A673 (cell line): ENCODE measurements around the gene TLR5. TPM values are rescaled to one million over a fixed set of nuclear protein-coding genes. Genes with fewer than 3 reads are reported as not detected.

ENCODE experiments used
- BruUV-seq: library from RNA; stranded (reverse); fragments of 400-500 nt; replicated peaks from 2 replicates; lab custom pipeline; 2021; lab: Mats Ljungman, UMichigan
- CTCF ChIA-PET: fragments of 300-600 bp; sonication (Branson Sonifier 250); formaldehyde crosslinking; loops from one replicate; lab custom pipeline; 2022; ENCODE audit warnings: antibody characterized with exemption; lab: Charles Lee
- POLR2A ChIA-PET: fragments of 300-600 bp; sonication (Branson Sonifier 250); formaldehyde crosslinking; loops from one replicate; lab custom pipeline; 2022; ENCODE audit warnings: antibody characterized with exemption; ENCODE audit not compliant: low non-redundant PET; lab: Charles Lee
- DNase-seq: peaks from one replicate; pipeline ENCODE4 v3.0.0-alpha.2; 2015; ENCODE audit warnings: low spot score
- H3K27ac ChIP-seq: fragments of 200-600 bp; sonication (generic); 2 replicates; pipeline ENCODE4 v1.5.1; 2016; ENCODE audit warnings: mixed run types, low read depth, mild to moderate bottlenecking, mixed read lengths, antibody characterized with exemption, low read length; ENCODE audit not compliant: poor library complexity, severe bottlenecking
- H3K27me3 ChIP-seq: fragments of 200-600 bp; sonication (generic); replicated peaks from 2 replicates; pipeline ENCODE4 v1.6.1; 2017; ENCODE audit warnings: mixed run types, low read depth, mild to moderate bottlenecking, mixed read lengths, antibody characterized with exemption, low read length; ENCODE audit not compliant: insufficient read depth, poor library complexity
- H3K36me3 ChIP-seq: fragments of 200-600 bp; sonication (generic); 2 replicates; pipeline ENCODE4 v1.6.1; 2016; ENCODE audit warnings: mixed run types, mild to moderate bottlenecking, mixed read lengths, antibody characterized with exemption, low read length; ENCODE audit not compliant: insufficient read depth, poor library complexity, severe bottlenecking
- H3K4me1 ChIP-seq: fragments of 200-600 bp; sonication (generic); 2 replicates; pipeline ENCODE4 v1.6.1; 2017; ENCODE audit warnings: mixed run types, mild to moderate bottlenecking, mixed read lengths, antibody characterized with exemption, low read length; ENCODE audit not compliant: insufficient read depth, poor library complexity, severe bottlenecking
- H3K4me3 ChIP-seq: fragments of 200-600 bp; sonication (generic); 2 replicates; pipeline ENCODE4 v1.5.1; 2016; ENCODE audit warnings: low read depth, mixed run types, mild to moderate bottlenecking, mixed read lengths, low read length; ENCODE audit not compliant: poor library complexity, severe bottlenecking
- H3K9me3 ChIP-seq: fragments of 200-600 bp; sonication (generic); 2 replicates; pipeline ENCODE4 v1.6.1; 2016; ENCODE audit warnings: mixed run types, low read depth, mild to moderate bottlenecking, mixed read lengths, antibody characterized with exemption, low read length; ENCODE audit not compliant: poor library complexity, severe bottlenecking
- EZH2 ChIP-seq: fragments of 200-600 bp; sonication (generic); IDR thresholded peaks from 2 replicates; pipeline ENCODE4 v1.6.1; 2017; ENCODE audit warnings: borderline replicate concordance, low read depth, mild to moderate bottlenecking, mixed read lengths, antibody characterized with exemption, low read length; ENCODE audit not compliant: poor library complexity, severe bottlenecking
- intact Hi-C: fragments of 100-400 bp; cut with micrococcal nuclease; formaldehyde crosslinking; loops from one replicate; pipeline ENCODE4 v1.10.0; 2022; ENCODE audit not compliant: unreplicated experiment
- total RNA-seq: library from RNA; stranded (reverse); gene quantifications from 2 replicates; pipeline ENCODE4 v1.2.3, GENCODE V29; 2021
- TF ChIP-seq, protein P1 (sequence below): fragments of 300-800, 200-600 bp; sonication (generic); conservative IDR thresholded peaks from 2 replicates; pipeline ENCODE4 v1.5.1; 2017; ENCODE audit warnings: low read depth, mild to moderate bottlenecking, antibody characterized with exemption, low read length, moderate library complexity, mixed read lengths

The TLR5 gene
- total RNA-seq, 1 experiment from 2014 or later, result 0.95 TPM

DNA sequence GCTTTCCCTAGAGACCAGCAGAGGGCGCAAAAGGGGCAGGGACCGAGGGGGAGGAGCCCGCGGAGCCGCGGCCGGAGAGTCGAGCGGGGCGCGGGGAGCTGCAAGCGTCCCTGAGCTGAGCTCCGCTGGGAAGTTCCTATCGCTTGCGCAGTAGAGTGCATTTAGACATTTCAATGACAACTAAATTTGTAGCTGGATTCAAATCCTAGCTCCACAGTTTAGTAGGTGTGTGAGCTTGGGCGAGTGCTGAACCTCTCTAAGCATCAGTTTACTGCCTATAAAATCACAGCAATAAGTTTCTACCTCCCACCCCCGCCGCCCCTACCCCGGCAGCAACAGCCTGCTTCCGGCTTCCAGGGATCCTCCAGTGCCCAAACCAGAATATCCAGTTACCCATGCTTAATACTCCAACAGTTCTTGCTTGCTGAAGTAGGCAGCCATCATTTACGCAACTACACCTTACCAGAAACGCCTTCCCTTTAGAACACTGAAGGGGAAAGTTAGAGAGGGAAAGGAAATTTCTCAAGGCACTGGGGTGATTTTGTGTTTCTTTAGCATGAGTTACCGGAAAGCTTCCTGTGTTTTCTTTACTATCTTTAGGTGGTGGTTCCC lies 9.1 kb downstream of the TLR5 start:
- intact Hi-C loops, result loop anchor here (1.0 to 10.0 kb wide), 4 partner anchors 113 to 669 kb away; partner anchors contain the start of gene SUSD4
- peak; percentile 91 for DNase-seq
- CTCF ChIA-PET, result interaction anchor here (0.7 to 2.1 kb wide), 14 partner anchors 9 to 552 kb away, joined by 3 to 16 read pairs (median 4); partner anchors contain the start of genes SUSD4 and TLR5
- POLR2A ChIA-PET, result no interaction called here
- Histone ChIP-seq H3K9me3 (no peaks in the 10 kb centered on the region), H3K36me3 (no peaks in the 10 kb centered on the region), H3K27me3 (no peaks in the 10 kb centered on the region), H3K4me3 (peak overlapping the region; percentile 40), H3K27ac (no peak overlapping the region), H3K4me1 (peaks cover 19% of the 10 kb centered on the region)
- no TSS peak for BruUV-seq
- TF ChIP-seq EZH2, result no peak
- TF ChIP-seq, protein P1, sequence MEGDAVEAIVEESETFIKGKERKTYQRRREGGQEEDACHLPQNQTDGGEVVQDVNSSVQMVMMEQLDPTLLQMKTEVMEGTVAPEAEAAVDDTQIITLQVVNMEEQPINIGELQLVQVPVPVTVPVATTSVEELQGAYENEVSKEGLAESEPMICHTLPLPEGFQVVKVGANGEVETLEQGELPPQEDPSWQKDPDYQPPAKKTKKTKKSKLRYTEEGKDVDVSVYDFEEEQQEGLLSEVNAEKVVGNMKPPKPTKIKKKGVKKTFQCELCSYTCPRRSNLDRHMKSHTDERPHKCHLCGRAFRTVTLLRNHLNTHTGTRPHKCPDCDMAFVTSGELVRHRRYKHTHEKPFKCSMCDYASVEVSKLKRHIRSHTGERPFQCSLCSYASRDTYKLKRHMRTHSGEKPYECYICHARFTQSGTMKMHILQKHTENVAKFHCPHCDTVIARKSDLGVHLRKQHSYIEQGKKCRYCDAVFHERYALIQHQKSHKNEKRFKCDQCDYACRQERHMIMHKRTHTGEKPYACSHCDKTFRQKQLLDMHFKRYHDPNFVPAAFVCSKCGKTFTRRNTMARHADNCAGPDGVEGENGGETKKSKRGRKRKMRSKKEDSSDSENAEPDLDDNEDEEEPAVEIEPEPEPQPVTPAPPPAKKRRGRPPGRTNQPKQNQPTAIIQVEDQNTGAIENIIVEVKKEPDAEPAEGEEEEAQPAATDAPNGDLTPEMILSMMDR, result peak; percentile 97

DNA sequence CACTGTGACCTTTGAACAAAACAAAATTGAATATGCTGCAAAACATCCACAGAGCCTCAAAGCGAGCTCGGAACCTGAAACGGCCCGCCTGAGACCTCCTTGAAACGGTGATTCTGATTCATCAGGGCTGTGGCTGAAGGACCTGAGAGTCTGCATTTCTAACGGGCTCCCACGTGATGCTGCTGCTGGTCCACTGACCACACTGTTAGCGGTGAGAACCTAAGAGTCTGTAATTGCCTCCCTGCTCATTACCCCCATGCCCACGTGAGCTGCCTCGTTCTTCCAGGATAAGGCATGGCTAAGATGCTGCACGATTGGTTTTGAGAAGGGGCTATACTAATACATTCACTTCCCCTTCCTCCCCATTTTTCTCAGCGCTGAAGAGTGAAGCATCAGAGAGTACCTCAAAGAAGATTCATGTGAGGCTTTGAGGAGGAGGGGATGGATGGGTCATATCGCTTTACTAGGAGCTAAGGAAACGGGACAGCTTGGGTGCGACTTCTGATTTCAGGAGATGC lies 9.7 kb downstream of the TLR5 start:
- Histone ChIP-seq H3K27ac (no peak overlapping the region), H3K36me3 (no peaks in the 10 kb centered on the region), H3K9me3 (no peaks in the 10 kb centered on the region), H3K4me1 (peaks cover 19% of the 10 kb centered on the region), H3K27me3 (no peaks in the 10 kb centered on the region), H3K4me3 (peak overlapping the region; percentile 40)
- DNase-seq, result no peak
- BruUV-seq, result no TSS peak
- ChIA-PET CTCF (interaction anchor here (0.7 to 2.1 kb wide), 14 partner anchors 9 to 553 kb away, joined by 3 to 16 read pairs (median 4); partner anchors contain the start of genes SUSD4 and TLR5), POLR2A (no interaction called here)
- TF ChIP-seq, protein P1, result no peak
- no peak for TF ChIP-seq EZH2
- intact Hi-C loops, result loop anchor here (1.0 to 10.0 kb wide), 4 partner anchors 114 to 669 kb away; partner anchors contain the start of gene SUSD4

DNA sequence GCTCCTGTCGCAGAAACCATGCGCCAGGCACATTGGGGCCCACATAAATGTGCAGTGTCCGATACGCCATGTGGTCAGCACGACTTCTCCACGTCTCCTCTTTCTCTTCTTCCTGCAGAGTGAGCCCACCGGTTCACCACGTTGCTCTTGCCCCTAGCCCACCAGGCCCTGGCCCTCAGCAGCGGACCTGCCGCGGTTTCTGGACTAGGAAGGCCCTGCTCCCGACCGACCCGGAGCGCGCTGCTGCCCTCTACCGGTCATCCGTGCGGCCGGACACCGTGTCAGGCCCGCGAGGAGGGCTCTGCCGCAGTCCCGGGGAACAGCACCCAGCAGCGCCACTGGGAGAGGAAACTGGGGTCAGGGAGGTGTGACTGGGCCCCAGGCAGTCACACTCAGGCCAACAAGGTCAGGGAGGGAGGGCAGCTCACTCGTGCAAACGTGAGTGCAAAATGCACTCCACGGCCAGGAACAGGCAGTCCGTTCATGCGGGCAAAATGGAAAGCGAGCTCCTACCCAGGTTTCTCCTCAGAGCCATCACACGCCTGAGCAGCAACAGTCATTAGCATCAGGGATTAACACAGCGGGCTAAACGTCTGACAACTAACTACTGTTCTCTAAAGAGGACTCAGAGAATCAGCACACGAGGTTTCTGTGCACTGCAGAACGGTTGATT lies 13.7 kb downstream of the TLR5 start:
- BruUV-seq, result no TSS peak
- POLR2A ChIA-PET, result no interaction called here
- TF ChIP-seq EZH2, result no peak
- TF ChIP-seq, protein P1, result peak; percentile 76

More for the DNA sequence above, 13.7 kb downstream of the TLR5 start:
- no peak overlapping the region for H3K4me3 ChIP-seq
- no peak overlapping the region for H3K27ac ChIP-seq
- intact Hi-C loops, result no loop called here
- CTCF ChIA-PET, result no interaction called here
- H3K36me3 ChIP-seq, result no peaks in the 10 kb centered on the region
- peak; percentile 29 for DNase-seq
- no peaks in the 10 kb centered on the region for H3K27me3 ChIP-seq
- H3K9me3 ChIP-seq, result no peaks in the 10 kb centered on the region
- peaks cover 4% of the 10 kb centered on the region for H3K4me1 ChIP-seq
